Subcutaneous adipose tissue (tissue), 4 donors: ENCODE data around the gene SNN. TPM values are rescaled to one million over a fixed set of nuclear protein-coding genes. Genes with fewer than 3 reads are reported as not detected.

Experiments
- total RNA-seq, 4 donors: library from RNA; depleted of rRNA; stranded (reverse); fragments of >200 nt; gene quantifications; one replicate each; pipeline ENCODE4 v1.1.0, GENCODE V29; 2016
- TF ChIP-seq, protein P1 (sequence below): fragments of 450-650 bp; IDR thresholded peaks from one replicate; pipeline ENCODE4 v1.5.1; 2016; ENCODE audit warnings: low read depth, mild to moderate bottlenecking, control low read depth, antibody characterized with exemption, moderate library complexity

SNN gene
- total RNA-seq, 4 donors from 2014 or later = 25.4 to 87.6 (median 50.1) TPM

DNA sequence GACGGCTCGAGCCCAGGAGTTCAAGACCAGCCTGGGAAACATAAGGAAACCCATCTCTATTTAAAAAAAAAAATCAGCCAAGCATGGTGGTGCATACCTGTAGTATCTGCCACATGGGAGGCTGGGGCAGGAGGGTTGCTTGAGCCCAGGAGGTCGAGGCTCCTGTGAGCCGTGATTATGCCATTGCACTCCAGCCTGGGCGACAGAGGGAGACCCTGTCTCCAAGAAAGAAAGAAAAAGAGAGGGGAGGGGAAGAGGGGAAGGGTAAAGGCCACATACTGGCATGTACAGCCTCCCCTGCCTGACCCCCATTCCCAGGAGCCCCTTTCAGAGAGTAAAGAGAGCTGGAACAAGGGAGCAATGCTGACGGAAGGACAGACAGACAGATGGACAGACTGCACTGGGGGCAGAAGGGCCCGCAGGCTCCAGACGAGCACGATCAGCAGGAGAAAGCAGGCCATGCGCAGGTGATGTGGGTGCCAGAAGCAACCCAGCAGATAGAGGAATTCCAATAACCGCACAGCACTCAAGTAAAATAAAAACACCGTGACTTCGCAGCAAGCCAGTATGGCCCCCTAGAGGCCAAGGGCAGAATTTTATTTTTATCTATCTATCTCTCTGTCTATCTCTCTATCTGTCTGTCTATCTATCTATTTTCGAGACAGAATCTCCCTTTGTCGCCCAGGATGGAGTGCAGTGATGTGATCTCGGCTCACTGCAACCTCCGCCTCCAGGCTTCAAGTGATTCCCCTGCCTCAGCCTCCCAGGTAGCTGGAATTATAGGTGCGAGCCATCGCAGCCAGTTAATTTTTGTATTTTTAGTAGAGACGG is 27.1 kb upstream of the SNN start:
- TF ChIP-seq, protein P1, sequence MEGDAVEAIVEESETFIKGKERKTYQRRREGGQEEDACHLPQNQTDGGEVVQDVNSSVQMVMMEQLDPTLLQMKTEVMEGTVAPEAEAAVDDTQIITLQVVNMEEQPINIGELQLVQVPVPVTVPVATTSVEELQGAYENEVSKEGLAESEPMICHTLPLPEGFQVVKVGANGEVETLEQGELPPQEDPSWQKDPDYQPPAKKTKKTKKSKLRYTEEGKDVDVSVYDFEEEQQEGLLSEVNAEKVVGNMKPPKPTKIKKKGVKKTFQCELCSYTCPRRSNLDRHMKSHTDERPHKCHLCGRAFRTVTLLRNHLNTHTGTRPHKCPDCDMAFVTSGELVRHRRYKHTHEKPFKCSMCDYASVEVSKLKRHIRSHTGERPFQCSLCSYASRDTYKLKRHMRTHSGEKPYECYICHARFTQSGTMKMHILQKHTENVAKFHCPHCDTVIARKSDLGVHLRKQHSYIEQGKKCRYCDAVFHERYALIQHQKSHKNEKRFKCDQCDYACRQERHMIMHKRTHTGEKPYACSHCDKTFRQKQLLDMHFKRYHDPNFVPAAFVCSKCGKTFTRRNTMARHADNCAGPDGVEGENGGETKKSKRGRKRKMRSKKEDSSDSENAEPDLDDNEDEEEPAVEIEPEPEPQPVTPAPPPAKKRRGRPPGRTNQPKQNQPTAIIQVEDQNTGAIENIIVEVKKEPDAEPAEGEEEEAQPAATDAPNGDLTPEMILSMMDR = no peak

DNA sequence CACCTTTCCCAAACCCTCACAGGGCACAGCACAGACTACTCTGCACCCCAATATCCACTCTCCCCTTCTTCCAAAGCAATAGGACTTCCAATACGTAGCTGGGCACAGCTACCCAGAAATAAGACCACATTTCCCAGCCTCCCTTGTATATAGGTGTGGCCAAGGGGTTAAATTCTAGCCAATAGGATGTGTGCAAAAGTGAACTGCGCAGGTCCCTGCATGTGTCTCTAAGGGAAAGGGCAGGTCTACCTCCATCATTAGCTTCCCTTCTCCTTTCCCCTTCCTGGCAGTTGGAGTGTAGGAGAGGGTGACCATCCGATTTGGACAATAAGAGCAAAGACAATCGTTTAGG is 25.5 kb upstream of the SNN start:
- TF ChIP-seq, protein P1 = no peak

DNA sequence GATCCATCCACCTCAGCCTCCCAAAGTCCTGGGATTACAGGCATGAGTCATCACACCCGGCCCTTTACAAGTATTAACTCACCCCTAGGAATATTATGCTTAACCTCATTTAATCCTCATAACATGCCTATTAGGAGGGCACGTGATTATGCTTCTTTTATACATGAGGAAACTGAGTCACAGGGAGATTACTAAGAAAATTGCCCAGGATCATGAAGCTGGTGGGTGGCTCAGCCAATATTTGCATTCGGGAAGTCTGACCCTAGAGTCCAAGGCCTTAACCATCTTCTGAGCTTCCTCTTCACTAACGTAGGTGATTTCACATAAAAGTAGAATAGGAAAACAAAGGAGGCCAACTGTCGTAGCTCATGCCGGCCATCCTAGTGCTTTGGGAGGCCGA is 19.0 kb upstream of the SNN start:
- TF ChIP-seq, protein P1 = no peak

DNA sequence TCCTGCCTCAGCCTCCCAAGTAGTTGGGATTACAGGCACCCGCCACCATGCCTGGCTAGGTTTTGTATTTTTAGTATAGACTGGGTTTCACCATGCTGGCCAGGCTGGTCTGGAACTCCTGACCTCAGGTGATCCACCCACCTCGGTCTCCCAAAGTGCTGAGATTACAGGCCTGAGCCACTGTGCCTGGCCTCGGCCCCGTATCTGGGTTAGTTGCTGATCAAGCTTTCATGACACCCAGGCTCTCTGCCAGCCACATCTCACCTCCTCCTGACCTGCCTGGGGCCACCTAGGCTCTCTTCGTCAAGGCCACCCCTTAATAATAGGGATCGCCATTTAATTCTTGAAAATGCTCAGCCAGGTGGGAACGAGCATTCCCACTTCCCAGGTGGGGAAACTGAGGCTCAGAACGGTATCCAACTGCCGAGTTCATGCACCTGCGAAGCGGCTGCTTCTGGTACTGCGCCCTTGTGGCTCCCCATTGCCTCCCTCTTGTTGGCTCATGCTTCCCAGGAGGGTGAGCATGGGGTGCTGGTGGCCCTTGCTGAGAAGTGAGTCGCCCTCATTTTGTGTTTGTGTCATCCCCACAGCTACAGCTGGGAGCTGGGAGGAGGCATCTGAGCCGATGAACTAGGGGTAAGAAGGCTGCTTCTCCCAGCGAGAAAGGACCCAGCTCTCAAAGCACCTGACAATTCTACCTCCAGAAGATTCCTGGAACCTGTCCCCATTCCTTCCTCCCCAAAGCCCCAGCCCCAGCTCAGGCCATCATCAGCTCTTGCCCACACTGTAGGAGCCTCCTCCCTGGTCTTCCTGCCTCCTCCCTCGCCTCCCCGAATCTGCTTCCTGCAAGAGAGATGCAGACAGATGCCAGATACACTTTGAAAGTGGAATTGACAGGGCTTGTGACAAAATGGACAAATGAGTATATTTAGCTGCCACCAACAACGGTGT is 17.3 kb upstream of the SNN start:
- TF ChIP-seq, protein P1 = no peak

DNA sequence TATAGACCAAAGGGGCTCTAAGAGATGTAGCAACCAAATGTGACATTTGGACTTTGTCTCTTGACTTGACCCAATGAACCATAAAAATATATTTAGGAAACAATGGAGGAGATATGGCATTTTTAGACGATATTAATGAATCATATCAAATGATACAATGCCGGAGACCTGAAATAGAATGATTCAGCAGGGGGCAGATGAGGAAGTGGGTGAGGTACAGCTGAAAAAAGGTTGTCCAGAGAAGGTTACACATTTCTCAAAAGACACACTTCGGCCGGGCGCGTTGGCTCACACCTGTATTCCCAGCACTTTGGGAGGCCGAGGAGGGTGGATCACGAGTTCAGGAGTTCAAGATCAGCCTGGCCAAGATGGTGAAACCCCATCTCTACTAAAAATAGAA is 16.5 kb upstream of the SNN start:
- TF ChIP-seq, protein P1 = no peak

DNA sequence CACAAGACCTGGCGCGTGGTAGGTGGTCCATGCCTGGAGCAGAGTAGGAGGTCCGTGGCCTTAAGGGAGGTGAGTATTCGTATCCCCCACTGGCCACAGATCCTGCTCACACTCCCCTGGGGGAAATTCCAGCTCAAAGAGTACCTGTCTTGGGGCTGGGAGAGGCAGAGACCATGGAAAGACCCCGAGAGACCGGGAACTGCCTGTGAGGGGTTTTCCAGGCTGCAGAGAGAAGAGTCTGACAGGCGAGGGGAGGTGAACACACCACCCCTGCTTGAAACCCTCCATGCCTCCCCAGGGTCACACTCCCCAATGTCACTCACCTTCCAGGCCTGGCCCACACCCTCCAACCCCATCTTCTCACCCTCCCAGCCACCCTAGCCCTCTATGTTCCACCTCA is 12.6 kb upstream of the SNN start:
- TF ChIP-seq, protein P1 = no peak

DNA sequence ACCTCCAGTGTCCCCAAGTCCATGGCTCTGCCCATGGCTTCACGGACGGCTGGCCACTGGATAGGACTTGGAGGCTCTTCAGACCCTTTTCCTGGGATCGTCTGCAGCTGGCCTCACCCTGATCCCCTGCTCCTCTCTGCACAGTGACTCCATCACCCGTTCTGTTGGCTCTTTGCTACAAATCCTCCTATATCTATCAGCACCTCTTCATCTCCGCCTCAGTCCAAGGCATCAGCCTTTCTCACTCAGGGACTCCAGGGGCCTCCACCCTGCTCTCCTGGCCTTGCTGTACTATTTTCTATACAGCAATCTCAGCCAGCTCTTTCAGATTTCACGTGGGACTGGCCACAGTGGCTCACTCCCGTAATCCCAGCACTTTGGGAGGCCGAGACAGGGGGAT is 10.7 kb upstream of the SNN start:
- TF ChIP-seq, protein P1 = no peak
